ENCODE results near the gene OR52E6. TPM values are rescaled to one million over a fixed set of nuclear protein-coding genes. Genes with fewer than 3 reads are reported as not detected.

Gene OR52E6
- polyA plus RNA-seq, 3 donors: not detected

DNA sequence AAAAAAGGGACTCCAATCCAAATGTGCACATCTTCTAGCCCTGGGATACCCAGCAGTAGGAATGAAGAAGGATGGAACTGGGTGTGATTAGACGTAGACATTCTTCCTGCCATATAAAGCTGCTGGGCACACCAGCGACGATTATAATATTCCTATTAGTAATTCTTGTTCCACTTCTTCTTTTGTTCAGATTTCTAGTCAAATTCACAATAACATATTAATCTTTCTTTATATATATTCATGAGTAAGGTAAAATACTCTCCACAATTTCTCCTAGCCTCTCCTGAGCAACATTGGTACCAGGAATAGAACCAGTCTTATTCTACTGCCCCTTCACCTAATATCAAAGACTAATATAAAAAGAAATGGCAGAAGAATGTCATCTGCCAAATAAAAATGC lies 15.9 kb upstream of the OR52E6 start, which contains the start of gene OR52E8:
TSS of gene OR52E8 (minus strand) at position 101 of the 400 bp plus-strand sequence. CDS start at position 101, 0 bp downstream.
- Histone ChIP-seq H3K9ac (ENCODE audit: insufficient read depth, low read length, poor library complexity, severe bottlenecking) (no peak within 1 kb of the TSS), H4K20me1 (ENCODE audit: insufficient read depth, low read length) (no peaks in the 10 kb centered on the region), H3K9me3 (replicated peaks in 1 of 2; ENCODE audit: control insufficient read depth in 1 of 2, insufficient read depth in 1 of 2, low read length in 2 of 2) (no peaks in the 10 kb centered on the region), H3K27ac (ENCODE audit: low read depth in 1 of 2, low read length in 2 of 2) (no peak within 1 kb of the TSS), H3K4me3 (replicated peaks in 1 of 3; ENCODE audit: low read depth in 2 of 3, low read length in 3 of 3) (no peak within 1 kb of the TSS), H3K4me2 (replicated peaks; ENCODE audit: extremely low read depth, low read length, poor library complexity, severe bottlenecking) (no peak within 1 kb of the TSS), H3K27me3 (ENCODE audit: control insufficient read depth in 2 of 2, insufficient read depth in 2 of 2, low read length in 2 of 2) (no peaks in the 10 kb centered on the region), H3K79me2 (ENCODE audit: insufficient read depth, low read length) (no peaks in the 10 kb centered on the region), H3K4me1 (ENCODE audit: control insufficient read depth in 1 of 2, insufficient read depth in 2 of 2, low read length in 2 of 2) (no peaks in the 10 kb centered on the region), H3K36me3 (replicated peaks in 1 of 2; ENCODE audit: control insufficient read depth in 1 of 2, insufficient read depth in 2 of 2, low read length in 2 of 2) (no peaks in the 10 kb centered on the region), H2AFZ (ENCODE audit: insufficient read depth, low read depth, low read length, poor library complexity, severe bottlenecking) (no peak within 1 kb of the TSS)
- Mint-ChIP-seq H3K4me3 (no peak within 1 kb of the TSS), H3K9me3 (peaks cover 0 to 5% (median 0%) of the 10 kb centered on the region in 7 donors), H3K27ac (peak within 1 kb of the TSS in 1 of 7 donors; percentile 50), H3K36me3 (no peaks in the 10 kb centered on the region), H3K4me1 (no peaks in the 10 kb centered on the region), H3K27me3 (ENCODE audit: low read depth in 3 of 3) (no peaks in the 10 kb centered on the region)
- TF ChIP-seq, protein P1, sequence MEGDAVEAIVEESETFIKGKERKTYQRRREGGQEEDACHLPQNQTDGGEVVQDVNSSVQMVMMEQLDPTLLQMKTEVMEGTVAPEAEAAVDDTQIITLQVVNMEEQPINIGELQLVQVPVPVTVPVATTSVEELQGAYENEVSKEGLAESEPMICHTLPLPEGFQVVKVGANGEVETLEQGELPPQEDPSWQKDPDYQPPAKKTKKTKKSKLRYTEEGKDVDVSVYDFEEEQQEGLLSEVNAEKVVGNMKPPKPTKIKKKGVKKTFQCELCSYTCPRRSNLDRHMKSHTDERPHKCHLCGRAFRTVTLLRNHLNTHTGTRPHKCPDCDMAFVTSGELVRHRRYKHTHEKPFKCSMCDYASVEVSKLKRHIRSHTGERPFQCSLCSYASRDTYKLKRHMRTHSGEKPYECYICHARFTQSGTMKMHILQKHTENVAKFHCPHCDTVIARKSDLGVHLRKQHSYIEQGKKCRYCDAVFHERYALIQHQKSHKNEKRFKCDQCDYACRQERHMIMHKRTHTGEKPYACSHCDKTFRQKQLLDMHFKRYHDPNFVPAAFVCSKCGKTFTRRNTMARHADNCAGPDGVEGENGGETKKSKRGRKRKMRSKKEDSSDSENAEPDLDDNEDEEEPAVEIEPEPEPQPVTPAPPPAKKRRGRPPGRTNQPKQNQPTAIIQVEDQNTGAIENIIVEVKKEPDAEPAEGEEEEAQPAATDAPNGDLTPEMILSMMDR (IDR thresholded peaks at IDR 0.05): no peak
- intact Hi-C loops (cut with micrococcal nuclease): no loop called here
- DNase-seq: no peak
- no CpG with 5 or more reads among the region's 3 CpGs for WGBS (ENCODE audit: insufficient coverage)

GRCh38 chr11:5851002-5851401 lies 9.3 kb upstream of the OR52E6 start:
- peaks cover 0 to 2% (median 0%) of the 10 kb centered on the region in 3 donors for H3K27me3 Mint-ChIP-seq (ENCODE audit: low read depth in 3 of 3)

More at GRCh38 chr11:5851002-5851401, 9.3 kb upstream of the OR52E6 start:
- no peaks in the 10 kb centered on the region for H3K36me3 Mint-ChIP-seq
- peaks cover 0 to 5% (median 0%) of the 10 kb centered on the region in 7 donors for H3K9me3 Mint-ChIP-seq
- no peak overlapping the region for H3K4me3 Mint-ChIP-seq
- intact Hi-C loops (cut with micrococcal nuclease): no loop called here
- WGBS (ENCODE audit: insufficient coverage): no CpG with 5 or more reads among the region's 1 CpG
- Histone ChIP-seq H3K4me1 (ENCODE audit: control insufficient read depth in 1 of 2, insufficient read depth in 2 of 2, low read length in 2 of 2) (no peaks in the 10 kb centered on the region), H3K9ac (ENCODE audit: insufficient read depth, low read length, poor library complexity, severe bottlenecking) (no peak overlapping the region), H3K9me3 (replicated peaks in 1 of 2; ENCODE audit: control insufficient read depth in 1 of 2, insufficient read depth in 1 of 2, low read length in 2 of 2) (no peaks in the 10 kb centered on the region), H3K79me2 (ENCODE audit: insufficient read depth, low read length) (no peaks in the 10 kb centered on the region), H3K27ac (ENCODE audit: low read depth in 1 of 2, low read length in 2 of 2) (no peak overlapping the region), H3K4me2 (replicated peaks; ENCODE audit: extremely low read depth, low read length, poor library complexity, severe bottlenecking) (no peak overlapping the region), H3K4me3 (replicated peaks in 1 of 3; ENCODE audit: low read depth in 2 of 3, low read length in 3 of 3) (no peak overlapping the region), H4K20me1 (ENCODE audit: insufficient read depth, low read length) (no peaks in the 10 kb centered on the region), H2AFZ (ENCODE audit: insufficient read depth, low read depth, low read length, poor library complexity, severe bottlenecking) (no peak overlapping the region), H3K36me3 (replicated peaks in 1 of 2; ENCODE audit: control insufficient read depth in 1 of 2, insufficient read depth in 2 of 2, low read length in 2 of 2) (no peaks in the 10 kb centered on the region), H3K27me3 (ENCODE audit: control insufficient read depth in 2 of 2, insufficient read depth in 2 of 2, low read length in 2 of 2) (no peaks in the 10 kb centered on the region)
- DNase-seq: no peak
- no peak overlapping the region for H3K27ac Mint-ChIP-seq
- H3K4me1 Mint-ChIP-seq: no peaks in the 10 kb centered on the region
- TF ChIP-seq, protein P1 (IDR thresholded peaks at IDR 0.05): no peak

Measured in CD14-positive monocyte (primary cell).